GM21717 (cell line): ENCODE results near the gene SPSB3.
"Not testable (repeated sequence)": the region's sequence is repeated elsewhere in the genome, so short reads cannot be mapped to it uniquely, and the experiment has no call there.

Experiments used
- ATAC-seq: cut with Tn5 transposase; IDR thresholded peaks from one replicate; pipeline ENCODE4 v1.9.1; 2021; ENCODE audit warnings: mild to moderate bottlenecking, moderate library complexity; ENCODE audit not compliant: unreplicated experiment

The SPSB3 gene

GRCh38 chr16:1744338-1744840 lies 38.0 kb downstream of the SPSB3 start:
- ATAC-seq = no peak

GRCh38 chr16:1743376-1744337 lies 38.7 kb downstream of the SPSB3 start:
- ATAC-seq = no peak

- ATAC-seq = no peak
Measured at GRCh38 chr16:1741553-1742165, 40.7 kb downstream of the SPSB3 start.

- ATAC-seq = no peak
Measured at GRCh38 chr16:1740781-1741490, 41.4 kb downstream of the SPSB3 start.

GRCh38 chr16:1740234-1740633 lies 42.1 kb downstream of the SPSB3 start:
- ATAC-seq = no peak

- ATAC-seq = no peak
Measured at GRCh38 chr16:1734816-1735215, 47.6 kb downstream of the SPSB3 start.

- no peak for ATAC-seq
Measured at GRCh38 chr16:1734123-1734522, 48.2 kb downstream of the SPSB3 start.

GRCh38 chr16:1732551-1732987 lies 49.8 kb downstream of the SPSB3 start:
- ATAC-seq = not testable (repeated sequence)

- no peak for ATAC-seq
Measured at GRCh38 chr16:1732071-1732470, 50.3 kb downstream of the SPSB3 start.

GRCh38 chr16:1731603-1732002 lies 50.8 kb downstream of the SPSB3 start:
- no peak for ATAC-seq

- ATAC-seq = no peak
Measured at GRCh38 chr16:1731073-1731472, 51.3 kb downstream of the SPSB3 start.

GRCh38 chr16:1729445-1729844 lies 52.9 kb downstream of the SPSB3 start:
- no peak for ATAC-seq

- ATAC-seq = no peak
Measured at GRCh38 chr16:1729026-1729425, 53.3 kb downstream of the SPSB3 start.

GRCh38 chr16:1727651-1728624 lies 54.4 kb downstream of the SPSB3 start:
- ATAC-seq = no peak
